Heart left ventricle (tissue), 13 donors: ENCODE results near the gene MYO7B.

ENCODE experiments used
- CTCF ChIP-seq, 12 donors: fragments of 200-600 bp; sonication (generic) in 4 of 12; IDR thresholded peaks; one replicate each; pipeline versions ENCODE4 v1.5.0 to v1.8.0; 2018 to 2022; ENCODE audit warnings: antibody characterized with exemption in 12 of 12, mild to moderate bottlenecking in 5 of 12
- POLR2A ChIP-seq, 2 donors: fragments of 450-650 bp; IDR thresholded peaks; one replicate each; pipeline ENCODE4 v1.6.1; 2017; ENCODE audit warnings: antibody characterized with exemption in 2 of 2, mild to moderate bottlenecking in 2 of 2, moderate library complexity in 2 of 2
- donor health status: ischemic (EF 13 %, LVEDD 7.1; RV severe dilation, severe dysfunction).
- donor health status: DM: no; HTN: yes; CAD: no.
- donor health status: DM: no; HTN: no; CAD: no.
- donor health status: ischemic (EF 25% LVEDD 6.9; RV normal size, moderate dysfunction).
- donor health status: ischemic (EF 25% LVEDD 5.7; RV mildly dilated, moderate dysfunction).
- donor health status: ischemic (EF 35%, LVEDD 5.7; RV mildly dilated, moderate dysfunction).
- donor health status: nonischemic (EF 11% LVEDD 7.7; RV severe dilation, severe dysfunction).
- donor health status: DM: yes; HTN: yes; CAD: no.
- donor health status: PGD.
- donor health status: ischemic (EF 29% LVEDD 5.4; RV normal size, mild dysfunction).
- donor health status: nonischemic (EF 23%, LVEDD 6.1; RV moderate dilation, normal function).

- TF ChIP-seq POLR2A (IDR thresholded peaks at IDR 0.05) (no peak), CTCF (IDR thresholded peaks at IDR 0.05) (no peak)
These were observed 20.0 kb upstream of the MYO7B start for GRCh38 chr2:127515383-127515915.
